Kidney (tissue), 14 donors: ENCODE measurements around the gene RASA3. TPM values are rescaled to one million over a fixed set of nuclear protein-coding genes. Genes with fewer than 3 reads are reported as not detected.

Experiments used
- DNase-seq, 5 donors: peaks; one replicate each; pipeline ENCODE4 v3.0.0-alpha.2; 2013 to 2020
- FAIRE-seq: peaks from 2 replicates; lab custom pipeline; 2012; peaks lifted over from hg19 to GRCh38; lab: Jason Lieb, UNC
- H3K27ac ChIP-seq, 2 donors: one replicate each; pipeline ENCODE4 v1.7.0; 2013; ENCODE audit warnings: low read depth in 2 of 2, low read length in 2 of 2, inconsistent platforms in 1 of 2
- H3K27me3 ChIP-seq: one replicate; pipeline ENCODE4 v1.7.1; 2013; ENCODE audit warnings: low read length, inconsistent platforms; ENCODE audit not compliant: control insufficient read depth, insufficient read depth
- H3K36me3 ChIP-seq, 3 donors: one replicate each; pipeline versions ENCODE4 v1.7.0 to v1.7.1; 2013; ENCODE audit warnings: low read length in 3 of 3, control low read depth in 1 of 3, inconsistent platforms in 1 of 3; ENCODE audit not compliant: insufficient read depth in 3 of 3, control insufficient read depth in 2 of 3
- H3K4me1 ChIP-seq, 3 donors: one replicate each; pipeline versions ENCODE4 v1.7.0 to v1.7.1; 2013; ENCODE audit warnings: low read length in 3 of 3, inconsistent platforms in 1 of 3, low read depth in 1 of 3; ENCODE audit not compliant: control insufficient read depth in 2 of 3, insufficient read depth in 2 of 3
- H3K4me3 ChIP-seq, 3 donors: one replicate each; pipeline versions ENCODE4 v1.7.0 to v1.8.1; 2013; ENCODE audit warnings: low read length in 3 of 3, control low read depth in 1 of 3, inconsistent platforms in 1 of 3
- H3K9ac ChIP-seq, 3 donors: one replicate each; pipeline versions ENCODE4 v1.7.0 to v1.7.1; 2013; ENCODE audit warnings: low read length in 3 of 3, control low read depth in 1 of 3, inconsistent platforms in 1 of 3
- H3K9me3 ChIP-seq, 3 donors: one replicate each; pipeline versions ENCODE4 v1.7.0 to v1.7.1; 2013; ENCODE audit warnings: low read length in 3 of 3, control low read depth in 1 of 3, inconsistent platforms in 1 of 3; ENCODE audit not compliant: control insufficient read depth in 2 of 3, insufficient read depth in 1 of 3
- CTCF ChIP-seq: IDR thresholded peaks from 3 replicates; pipeline ENCODE4 v1.5.1; 2012; ENCODE audit warnings: mild to moderate bottlenecking, moderate library complexity, borderline replicate concordance; ENCODE audit not compliant: insufficient read depth; ENCODE audit errors: extremely low read depth
- intact Hi-C: fragments of 100-400 bp; cut with DNase I; formaldehyde crosslinking; loops from one replicate; pipeline ENCODE4 v1.11.1; 2022
- polyA plus RNA-seq: library from polyadenylated mRNA; stranded (reverse); fragments of 350-450 nt; fragmentation: Illumina TruSeq; extraction: RNeasy Lipid Tissue Mini Kit (QIAGEN cat#74804); gene quantifications from one replicate; pipeline ENCODE4 v1.2.3, GENCODE V29; 2014; ENCODE audit warnings: low read depth, low replicate concordance; ENCODE audit not compliant: insufficient read depth
- total RNA-seq: library from RNA; stranded (reverse); fragmentation: NEBNext Ultra II Directional; extraction: Animal tissue kit (Norgen Biotek cat#: 25700); gene quantifications from one replicate; pipeline ENCODE4 v1.2.1, GENCODE V29; 2021
- donor health status: control.
- donor health status: control.
- donor health status: control.
- donor health status: control.
- donor health status: control.
- donor health status: DM: yes; HTN: yes; CAD: no.
- donor health status: Normal renal cell carcinoma (clear cell type).

RASA3 gene
- total and polyA plus RNA-seq, 2 donors from 2014 or later, result 4.2 to 28.8 TPM

GRCh38 chr13:113935001-113935844 is 197.2 kb downstream of the RASA3 start:
- intact Hi-C loops, result no loop called here
- no peaks in the 10 kb centered on the region for H3K4me1 ChIP-seq
- no peak overlapping the region for H3K9ac ChIP-seq
- peak; percentile 62 to 69 (median 67) for DNase-seq
- H3K36me3 ChIP-seq, result no peaks in the 10 kb centered on the region
- H3K9me3 ChIP-seq, result no peaks in the 10 kb centered on the region
- no peak overlapping the region for H3K27ac ChIP-seq
- no peak for TF ChIP-seq CTCF
- FAIRE-seq, result no peak
- H3K27me3 ChIP-seq, result no peaks in the 10 kb centered on the region
- H3K4me3 ChIP-seq, result no peak overlapping the region

GRCh38 chr13:113934576-113934975 is 197.8 kb downstream of the RASA3 start:
- H3K4me3 ChIP-seq, result no peak overlapping the region
- H3K27me3 ChIP-seq, result no peaks in the 10 kb centered on the region
- FAIRE-seq, result no peak
- no peaks in the 10 kb centered on the region for H3K36me3 ChIP-seq
- no peaks in the 10 kb centered on the region for H3K4me1 ChIP-seq
- H3K9me3 ChIP-seq, result no peaks in the 10 kb centered on the region
- no peak overlapping the region for H3K27ac ChIP-seq
- peak in 2 of 5 donors; percentile 30 to 65 for DNase-seq
- H3K9ac ChIP-seq, result no peak overlapping the region
- intact Hi-C loops, result no loop called here
- TF ChIP-seq CTCF, result no peak

GRCh38 chr13:113933901-113934300 is 198.5 kb downstream of the RASA3 start:
- no peak overlapping the region for H3K27ac ChIP-seq
- no peaks in the 10 kb centered on the region for H3K9me3 ChIP-seq
- no peaks in the 10 kb centered on the region for H3K36me3 ChIP-seq
- H3K4me1 ChIP-seq, result peaks cover 0 to 5% (median 0%) of the 10 kb centered on the region in 3 donors
- TF ChIP-seq CTCF, result no peak
- no peaks in the 10 kb centered on the region for H3K27me3 ChIP-seq
- FAIRE-seq, result no peak
- peak in 2 of 5 donors; percentile 10 to 15 for DNase-seq
- no peak overlapping the region for H3K4me3 ChIP-seq
- intact Hi-C loops, result no loop called here
- H3K9ac ChIP-seq, result no peak overlapping the region
